A549 (cell line): ENCODE results near the gene NUP62. TPM values are rescaled to one million over a fixed set of nuclear protein-coding genes. Genes with fewer than 3 reads are reported as not detected.

Experiments used
- ATAC-seq, 2 experiments: fragments of 200-7000 bp in 1 of 2; fragments of >200 bp in 1 of 2; cut with Nextera tagmentation in 1 of 2; cut with Tn5 transposase in 1 of 2; 3 replicates each; pipeline versions ENCODE4 v1.8.0 to v1.9.1; 2018 to 2020; ENCODE audit warnings: mild to moderate bottlenecking in 1 of 2, moderate library complexity in 1 of 2
- CTCF ChIA-PET: fragments of 300-600 bp; sonication (Branson Sonifier 250); formaldehyde crosslinking; extraction: SDS; loops from one replicate; lab custom pipeline; 2021; ENCODE audit warnings: antibody characterized with exemption, inconsistent platforms; lab: Yijun Ruan, JAX
- POLR2A ChIA-PET: fragments of 350-600 bp; formaldehyde crosslinking; extraction: SDS; loops from one replicate; lab custom pipeline; 2021; ENCODE audit warnings: antibody characterized with exemption, inconsistent platforms; lab: Yijun Ruan, JAX
- DNase-seq, 2 experiments: peaks; one replicate each; pipeline versions ENCODE4 v3.0.0 to v3.0.0-alpha.2; 2011 to 2016; ENCODE audit warnings: low read depth in 1 of 2, low spot score in 1 of 2
- FAIRE-seq: peaks from 2 replicates; lab custom pipeline; 2011; peaks lifted over from hg19 to GRCh38; lab: Jason Lieb, UNC
- H3K27ac ChIP-seq, 2 experiments: fragments of >200 bp; sonication (Bioruptor Twin); formaldehyde crosslinking; 3 replicates each; pipeline ENCODE4 v1.5.1; 2016 to 2017
- H3K4me1 ChIP-seq: fragments of >200 bp; sonication (Bioruptor Twin); formaldehyde crosslinking; 3 replicates; pipeline ENCODE4 v1.6.1; 2016
- H3K4me2 ChIP-seq: fragments of >200 bp; sonication (Bioruptor Twin); formaldehyde crosslinking; 3 replicates; pipeline ENCODE4 v1.6.1; 2016
- H3K4me3 ChIP-seq: fragments of >200 bp; sonication (Bioruptor Twin); formaldehyde crosslinking; 3 replicates; pipeline ENCODE4 v1.5.1; 2016
- H3K9me3 ChIP-seq: fragments of >200 bp; sonication (Bioruptor Twin); formaldehyde crosslinking; 3 replicates; pipeline ENCODE4 v1.6.1; 2016
- BCL3 ChIP-seq: fragments of >200 bp; sonication (Bioruptor Twin); formaldehyde crosslinking; IDR thresholded peaks from 3 replicates; pipeline ENCODE4 v1.6.1; 2016
- BHLHE40 ChIP-seq: IDR thresholded peaks from 2 replicates; pipeline ENCODE4 v1.6.1; 2012; ENCODE audit warnings: low read depth, low read length, inconsistent platforms
- CBX2 ChIP-seq: fragments of 200-600 bp; sonication (generic); IDR thresholded peaks from 2 replicates; pipeline ENCODE4 v1.6.1; 2016; ENCODE audit warnings: low read depth, mild to moderate bottlenecking, borderline replicate concordance
- CHD4 ChIP-seq: fragments of 200-600 bp; sonication (generic); IDR thresholded peaks from 2 replicates; pipeline ENCODE4 v1.6.1; 2016; ENCODE audit warnings: antibody characterized with exemption, mild to moderate bottlenecking, borderline replicate concordance
- CTCF ChIP-seq: fragments of >200 bp; sonication (Bioruptor Twin); formaldehyde crosslinking; IDR thresholded peaks from 3 replicates; pipeline ENCODE4 v1.5.1; 2016
- E2F6 ChIP-seq: IDR thresholded peaks from 2 replicates; pipeline ENCODE4 v1.6.1; 2012; ENCODE audit warnings: low read depth, borderline replicate concordance
- EHF ChIP-seq: fragments of 250-450 bp; sonication (Bioruptor Pico); IDR thresholded peaks from 2 replicates; pipeline ENCODE4 v1.5.0; 2020; ENCODE audit warnings: mild to moderate bottlenecking
- EHMT2 ChIP-seq: fragments of 200-600 bp; sonication (generic); IDR thresholded peaks from 2 replicates; pipeline ENCODE4 v1.6.1; 2016; ENCODE audit warnings: antibody characterized with exemption, low read depth, mild to moderate bottlenecking, moderate library complexity
- FOSB ChIP-seq: fragments of 250-450 bp; sonication (Bioruptor Pico); IDR thresholded peaks from 2 replicates; pipeline ENCODE4 v1.5.0; 2020; ENCODE audit warnings: mild to moderate bottlenecking, moderate library complexity
- GATA3 ChIP-seq: IDR thresholded peaks from 2 replicates; pipeline ENCODE4 v1.6.1; 2012; ENCODE audit warnings: borderline replicate concordance
- HDAC2 ChIP-seq: fragments of 200-600 bp; sonication (generic); IDR thresholded peaks from 2 replicates; pipeline ENCODE4 v1.6.1; 2016
- HEYL ChIP-seq: fragments of 250-450 bp; sonication (Bioruptor Pico); IDR thresholded peaks from 2 replicates; pipeline ENCODE4 v1.8.0; 2021; ENCODE audit warnings: mild to moderate bottlenecking, moderate library complexity
- HOXB5 ChIP-seq: fragments of 250-450 bp; sonication (Bioruptor Pico); IDR thresholded peaks from 2 replicates; pipeline ENCODE4 v1.5.0; 2020; ENCODE audit warnings: mild to moderate bottlenecking, moderate library complexity
- JUN ChIP-seq, 2 experiments: fragments of >200 bp; sonication (Bioruptor Twin); formaldehyde crosslinking; IDR thresholded peaks; 2 replicates in 1 of 2; 3 replicates in 1 of 2; pipeline ENCODE4 v1.6.1; 2016 to 2017
- KDM1A ChIP-seq: fragments of 200-600 bp; sonication (generic); IDR thresholded peaks from 2 replicates; pipeline ENCODE4 v1.6.1; 2016; ENCODE audit warnings: low read depth, mild to moderate bottlenecking
- MAFK ChIP-seq: fragments of 450-650 bp; IDR thresholded peaks from 2 replicates; pipeline ENCODE4 v1.6.1; 2014; ENCODE audit not compliant: partially characterized antibody
- MYC ChIP-seq: IDR thresholded peaks from 2 replicates; pipeline ENCODE4 v1.6.1; 2012; ENCODE audit warnings: mild to moderate bottlenecking, inconsistent platforms, low read length, improper control_type of control experiment, borderline replicate concordance
- NR3C1 ChIP-seq: fragments of >200 bp; sonication (Bioruptor Twin); formaldehyde crosslinking; IDR thresholded peaks from 3 replicates; pipeline ENCODE4 v1.6.1; 2017
- PHF8 ChIP-seq: fragments of 200-600 bp; sonication (generic); IDR thresholded peaks from 2 replicates; pipeline ENCODE4 v1.6.1; 2016; ENCODE audit warnings: low read depth, mild to moderate bottlenecking, antibody characterized with exemption, moderate library complexity, borderline replicate concordance
- POLR2AphosphoS2 ChIP-seq: conservative IDR thresholded peaks from 2 replicates; pipeline ENCODE4 v1.6.1; 2012; ENCODE audit warnings: low read length, improper control_type of control experiment, inconsistent platforms
- RAD21 ChIP-seq, 2 experiments: fragments of >200 bp in 1 of 2; sonication (Bioruptor Twin) in 1 of 2; formaldehyde crosslinking in 1 of 2; IDR thresholded peaks in 1 of 2; conservative IDR thresholded peaks in 1 of 2; 2 replicates in 1 of 2; 3 replicates in 1 of 2; pipeline ENCODE4 v1.6.1; 2012 to 2018; ENCODE audit warnings: inconsistent platforms in 1 of 2
- SREBF2 ChIP-seq: fragments of 450-650 bp; IDR thresholded peaks from 2 replicates; pipeline ENCODE4 v1.6.1; 2014; ENCODE audit warnings: mild to moderate bottlenecking, moderate library complexity
- TFCP2L1 ChIP-seq: fragments of 250-450 bp; sonication (Bioruptor Pico); IDR thresholded peaks from 2 replicates; pipeline ENCODE4 v1.5.0; 2021; ENCODE audit warnings: mild to moderate bottlenecking
- TP53 ChIP-seq: fragments of 250-450 bp; sonication (Bioruptor Pico); IDR thresholded peaks from 2 replicates; pipeline ENCODE4 v1.5.0; 2021; ENCODE audit warnings: mild to moderate bottlenecking, moderate library complexity
- ZSCAN20 ChIP-seq: fragments of 250-450 bp; sonication (Bioruptor Pico); IDR thresholded peaks from 2 replicates; pipeline ENCODE4 v1.8.0; 2022; ENCODE audit warnings: mild to moderate bottlenecking, moderate library complexity
- WGBS: methylation state at CpG from one replicate; pipeline ENCODE4 v1.1.6; 2017; ENCODE audit errors: missing lambda C conversion rate; 5-methylcytosine and 5-hydroxymethylcytosine counted together
- polyA plus RNA-seq, 4 experiments: library from polyadenylated mRNA; depleted of rRNA in 3 of 4; stranded (reverse); fragments of >200 nt; fragmentation: RNase III in 1 of 4; extraction: RNeasy Plus Mini Kit Qiagen cat#74134 plus additional on column Dnase treatment in 1 of 4; gene quantifications; 2 replicates in 3 of 4; 3 replicates in 1 of 4; pipeline ENCODE4 v1.2.3, GENCODE V29; 2011 to 2017
- TF ChIP-seq, protein P1 (sequence below): IDR thresholded peaks from 2 replicates; pipeline ENCODE4 v1.6.1; 2012
- TF ChIP-seq, protein P2 (sequence below): fragments of 250-450 bp; sonication (Bioruptor Pico); IDR thresholded peaks from 2 replicates; pipeline ENCODE4 v1.5.0; 2021; ENCODE audit warnings: mild to moderate bottlenecking, moderate library complexity, borderline replicate concordance

The NUP62 gene
- polyA plus RNA-seq, 2 of the 4 experiments (the other 2 are of a cell fraction), result 21.4 to 83.9 TPM

GRCh38 chr19:49864890-49865289, 64.4 kb downstream of the NUP62 start:
- FAIRE-seq, result no peak
- Histone ChIP-seq H3K4me2 (peak overlapping the region; percentile 77; the same call in 1 of the 3 replicates), H3K27ac (no peak overlapping the region), H3K9me3 (no peaks in the 10 kb centered on the region), H3K4me3 (no peak overlapping the region), H3K4me1 (peaks cover 43% of the 10 kb centered on the region)
- TF ChIP-seq HDAC2 (peak; percentile 53; the same call in 1 of the 2 replicates), KDM1A (peak; percentile 94), FOSB (CRISPR knock-in tag) (no peak), CHD4 (0 out of 2 replicates have a peak, but pooled peaks have one; percentile 41)
- TF ChIP-seq, protein P1, sequence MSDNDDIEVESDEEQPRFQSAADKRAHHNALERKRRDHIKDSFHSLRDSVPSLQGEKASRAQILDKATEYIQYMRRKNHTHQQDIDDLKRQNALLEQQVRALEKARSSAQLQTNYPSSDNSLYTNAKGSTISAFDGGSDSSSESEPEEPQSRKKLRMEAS, result peak; percentile 16; the same call in 1 of the 2 replicates
- ChIA-PET CTCF (interaction anchor here (1.2 to 2.6 kb wide), 3 partner anchors 9 to 55 kb away, joined by 3 to 13 read pairs (median 5); no protein-coding TSS in a partner anchor), POLR2A (interaction anchor here (0.5 to 1.3 kb wide), 4 partner anchors 11 to 1036 kb away, joined by 3 to 10 read pairs (median 3); partner anchors contain the start of genes AKT1S1 and PTOV1)
- no peak for ATAC-seq
- 85% methylated on average over 13 of the region's 13 CpGs for WGBS
- DNase-seq, result no peak

DNA sequence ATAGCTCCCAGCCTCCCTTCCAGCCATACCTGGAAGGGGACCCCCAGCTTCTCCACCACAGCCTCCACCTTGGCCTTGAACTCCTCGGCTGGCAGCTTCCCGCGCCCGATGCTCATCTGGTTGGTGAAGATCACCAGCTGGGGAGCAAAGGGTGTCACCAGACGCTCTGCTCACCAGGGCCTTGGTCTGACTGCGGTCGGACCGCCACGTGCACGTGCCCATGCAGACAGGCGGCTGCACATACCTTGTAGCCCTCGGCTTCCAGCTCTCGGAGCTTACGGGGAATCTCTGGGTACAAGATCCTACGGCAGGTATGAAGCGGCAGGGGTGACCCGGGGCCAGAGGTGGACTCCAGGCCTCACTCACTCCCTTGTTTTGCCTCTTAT, 65.4 kb downstream of the NUP62 start:
- FAIRE-seq (no peak), ATAC-seq (no peak), DNase-seq (no peak)
- ChIA-PET POLR2A (interaction anchor here (1.1 kb wide), 1 partner anchor 14 kb away, joined by 3 read pairs; no protein-coding TSS in a partner anchor), CTCF (interaction anchor here (1.1 to 1.9 kb wide), 6 partner anchors 10 to 191 kb away, joined by 3 to 7 read pairs (median 6); no protein-coding TSS in a partner anchor)
- WGBS, result 92% methylated on average over 17 of the region's 17 CpGs
- H3K4me2 ChIP-seq, result no peak overlapping the region
- H3K9me3 ChIP-seq, result no peaks in the 10 kb centered on the region
- H3K4me3 ChIP-seq, result no peak overlapping the region
- peaks cover 51% of the 10 kb centered on the region for H3K4me1 ChIP-seq
- TF ChIP-seq GATA3 (no peak), TP53 (CRISPR knock-in tag) (no peak), PHF8 (no peak), BHLHE40 (no peak), ZSCAN20 (CRISPR knock-in tag) (no peak), MAFK (no peak), BCL3 (no peak), FOSB (CRISPR knock-in tag) (no peak), RAD21 (conservative IDR thresholded peaks at IDR 0.05 in 1 of 2, IDR thresholded peaks at IDR 0.05 in 1 of 2) (no peak), MYC (no peak), SREBF2 (no peak), CBX2 (no peak), TFCP2L1 (no peak), HOXB5 (CRISPR knock-in tag) (no peak), JUN (IDR thresholded peaks at IDR 0.05) (no peak)
- TF ChIP-seq, protein P2, sequence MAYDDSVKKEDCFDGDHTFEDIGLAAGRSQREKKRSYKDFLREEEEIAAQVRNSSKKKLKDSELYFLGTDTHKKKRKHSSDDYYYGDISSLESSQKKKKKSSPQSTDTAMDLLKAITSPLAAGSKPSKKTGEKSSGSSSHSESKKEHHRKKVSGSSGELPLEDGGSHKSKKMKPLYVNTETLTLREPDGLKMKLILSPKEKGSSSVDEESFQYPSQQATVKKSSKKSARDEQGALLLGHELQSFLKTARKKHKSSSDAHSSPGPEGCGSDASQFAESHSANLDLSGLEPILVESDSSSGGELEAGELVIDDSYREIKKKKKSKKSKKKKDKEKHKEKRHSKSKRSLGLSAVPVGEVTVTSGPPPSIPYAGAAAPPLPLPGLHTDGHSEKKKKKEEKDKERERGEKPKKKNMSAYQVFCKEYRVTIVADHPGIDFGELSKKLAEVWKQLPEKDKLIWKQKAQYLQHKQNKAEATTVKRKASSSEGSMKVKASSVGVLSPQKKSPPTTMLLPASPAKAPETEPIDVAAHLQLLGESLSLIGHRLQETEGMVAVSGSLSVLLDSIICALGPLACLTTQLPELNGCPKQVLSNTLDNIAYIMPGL, result no peak
- H3K27ac ChIP-seq, result no peak overlapping the region

- H3K4me2 ChIP-seq, result no peak overlapping the region
- POLR2A ChIA-PET, result interaction anchor here (1.1 kb wide), 1 partner anchor 13 kb away, joined by 3 read pairs; no protein-coding TSS in a partner anchor
- no peak for DNase-seq
- CTCF ChIA-PET, result interaction anchor here (1.1 to 1.9 kb wide), 7 partner anchors 9 to 273 kb away, joined by 3 to 7 read pairs (median 6); no protein-coding TSS in a partner anchor
- no peak overlapping the region for H3K27ac ChIP-seq
- no peak for ATAC-seq
- no peak for FAIRE-seq
- peaks cover 51% of the 10 kb centered on the region for H3K4me1 ChIP-seq
- WGBS, result 90% methylated on average over 24 of the region's 24 CpGs
- no peaks in the 10 kb centered on the region for H3K9me3 ChIP-seq
- H3K4me3 ChIP-seq, result no peak overlapping the region
- TF ChIP-seq SREBF2 (no peak), CTCF (no peak), E2F6 (no peak), NR3C1 (no peak), POLR2AphosphoS2 (no peak), EHMT2 (no peak), BHLHE40 (no peak), CBX2 (no peak), TP53 (CRISPR knock-in tag) (no peak), HEYL (no peak), EHF (CRISPR knock-in tag) (no peak)
- TF ChIP-seq, protein P1, result no peak
Measured at GRCh38 chr19:49863254-49863934, 65.9 kb downstream of the NUP62 start.
